ENCODE measurements around the gene OVAAL. TPM values are rescaled to one million over a fixed set of nuclear protein-coding genes. Genes with fewer than 3 reads are reported as not detected.

The OVAAL gene
- total RNA-seq, 2 donors from 2014 or later = 0.62 TPM; not detected in 1

DNA sequence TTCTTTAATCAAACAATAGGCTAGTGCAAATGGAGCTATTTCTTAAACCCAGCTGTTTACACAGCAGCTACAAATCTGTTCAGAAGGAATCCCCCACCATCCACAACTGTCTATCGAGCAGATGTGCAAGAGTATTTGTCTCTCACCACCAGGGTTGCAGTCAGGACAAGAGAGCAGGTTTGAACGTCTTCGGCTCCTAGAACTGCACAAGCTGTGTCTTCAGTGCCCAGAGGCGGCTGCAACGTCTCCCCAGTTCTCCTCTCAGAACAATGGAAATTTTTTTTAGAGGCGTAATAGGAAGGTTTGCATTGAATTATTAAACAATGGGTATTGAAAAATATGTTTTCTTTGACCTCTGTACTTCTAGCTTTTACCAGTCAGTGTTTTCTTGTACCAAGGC is 7.3 kb downstream of the OVAAL start:
- Histone ChIP-seq H3K36me3 (no peaks in the 10 kb centered on the region), H3K9me3 (no peaks in the 10 kb centered on the region), H3K27ac (no peak overlapping the region), H3K27me3 (replicated peaks; ENCODE audit: insufficient read depth) (no peaks in the 10 kb centered on the region), H3K4me3 (no peak overlapping the region), H3K4me1 (replicated peaks) (no peaks in the 10 kb centered on the region)
- DNase-seq (ENCODE audit: low spot score) = no peak
- intact Hi-C loops (cut with DNase I) = no loop called here
- 70% methylated on average over 6 of the region's 6 CpGs for WGBS
- TF ChIP-seq, protein P1, sequence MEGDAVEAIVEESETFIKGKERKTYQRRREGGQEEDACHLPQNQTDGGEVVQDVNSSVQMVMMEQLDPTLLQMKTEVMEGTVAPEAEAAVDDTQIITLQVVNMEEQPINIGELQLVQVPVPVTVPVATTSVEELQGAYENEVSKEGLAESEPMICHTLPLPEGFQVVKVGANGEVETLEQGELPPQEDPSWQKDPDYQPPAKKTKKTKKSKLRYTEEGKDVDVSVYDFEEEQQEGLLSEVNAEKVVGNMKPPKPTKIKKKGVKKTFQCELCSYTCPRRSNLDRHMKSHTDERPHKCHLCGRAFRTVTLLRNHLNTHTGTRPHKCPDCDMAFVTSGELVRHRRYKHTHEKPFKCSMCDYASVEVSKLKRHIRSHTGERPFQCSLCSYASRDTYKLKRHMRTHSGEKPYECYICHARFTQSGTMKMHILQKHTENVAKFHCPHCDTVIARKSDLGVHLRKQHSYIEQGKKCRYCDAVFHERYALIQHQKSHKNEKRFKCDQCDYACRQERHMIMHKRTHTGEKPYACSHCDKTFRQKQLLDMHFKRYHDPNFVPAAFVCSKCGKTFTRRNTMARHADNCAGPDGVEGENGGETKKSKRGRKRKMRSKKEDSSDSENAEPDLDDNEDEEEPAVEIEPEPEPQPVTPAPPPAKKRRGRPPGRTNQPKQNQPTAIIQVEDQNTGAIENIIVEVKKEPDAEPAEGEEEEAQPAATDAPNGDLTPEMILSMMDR (IDR thresholded peaks at IDR 0.05) = no peak
- TF ChIP-seq POLR2AphosphoS5 (IDR thresholded peaks at IDR 0.05) (no peak), POLR2A (IDR thresholded peaks at IDR 0.05) (no peak)

DNA sequence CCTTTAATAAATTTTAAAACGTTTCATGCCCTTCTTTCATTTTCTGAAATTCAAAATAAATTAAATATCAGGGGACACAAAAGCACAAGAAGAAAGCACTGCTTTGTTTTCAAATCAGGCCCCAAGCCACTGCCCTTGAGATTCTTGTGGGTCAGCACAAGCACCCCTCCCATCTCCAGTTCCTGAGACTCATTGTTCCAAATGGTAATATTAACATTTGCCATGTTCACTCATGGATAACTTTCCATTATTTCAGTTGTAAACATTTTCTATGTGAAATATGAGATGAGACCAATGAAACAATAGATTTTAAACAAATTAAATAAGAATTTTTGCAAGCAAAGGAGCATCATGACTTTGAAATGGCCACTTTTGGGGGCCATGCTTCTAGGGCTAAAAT is 7.7 kb downstream of the OVAAL start:
- TF ChIP-seq, protein P1 (IDR thresholded peaks at IDR 0.05) = no peak
- TF ChIP-seq POLR2AphosphoS5 (IDR thresholded peaks at IDR 0.05) (no peak), POLR2A (IDR thresholded peaks at IDR 0.05) (no peak)
- intact Hi-C loops (cut with DNase I) = no loop called here
- H3K9me3 ChIP-seq = no peaks in the 10 kb centered on the region
- no peak for DNase-seq (ENCODE audit: low spot score)
- H3K27ac ChIP-seq = no peak overlapping the region
- H3K4me1 ChIP-seq (replicated peaks) = no peaks in the 10 kb centered on the region
- H3K27me3 ChIP-seq (replicated peaks; ENCODE audit: insufficient read depth) = no peaks in the 10 kb centered on the region
- H3K4me3 ChIP-seq = no peak overlapping the region
- 49% methylated on average over 1 of the region's 1 CpG for WGBS
- H3K36me3 ChIP-seq = no peaks in the 10 kb centered on the region

- H3K36me3 ChIP-seq = no peaks in the 10 kb centered on the region
- intact Hi-C loops (cut with DNase I) = no loop called here
- DNase-seq (ENCODE audit: low spot score) = no peak
- H3K4me1 ChIP-seq (replicated peaks) = no peaks in the 10 kb centered on the region
- no peak overlapping the region for H3K4me3 ChIP-seq
- no peaks in the 10 kb centered on the region for H3K27me3 ChIP-seq (replicated peaks; ENCODE audit: insufficient read depth)
- TF ChIP-seq, protein P1 (IDR thresholded peaks at IDR 0.05) = no peak
- TF ChIP-seq POLR2A (IDR thresholded peaks at IDR 0.05) (no peak), POLR2AphosphoS5 (IDR thresholded peaks at IDR 0.05) (no peak)
- no peaks in the 10 kb centered on the region for H3K9me3 ChIP-seq
- H3K27ac ChIP-seq = no peak overlapping the region
- WGBS = 93% methylated on average over 9 of the region's 9 CpGs
These were observed 8.9 kb downstream of the OVAAL start for GRCh38 chr1:180567654-180568053.

- WGBS = 92% methylated on average over 2 of the region's 2 CpGs
- Histone ChIP-seq H3K4me1 (replicated peaks) (no peaks in the 10 kb centered on the region), H3K9me3 (no peaks in the 10 kb centered on the region), H3K27me3 (replicated peaks; ENCODE audit: insufficient read depth) (no peaks in the 10 kb centered on the region), H3K36me3 (no peaks in the 10 kb centered on the region), H3K4me3 (no peak overlapping the region), H3K27ac (no peak overlapping the region)
- DNase-seq (ENCODE audit: low spot score) = no peak
- no peak for TF ChIP-seq POLR2AphosphoS5 (IDR thresholded peaks at IDR 0.05)
- TF ChIP-seq, protein P1 (IDR thresholded peaks at IDR 0.05) = no peak
- TF ChIP-seq POLR2A (IDR thresholded peaks at IDR 0.05) = no peak
- intact Hi-C loops (cut with DNase I) = no loop called here
These were observed 9.4 kb downstream of the OVAAL start for GRCh38 chr1:180568184-180568583.

- intact Hi-C loops (cut with DNase I) = no loop called here
- 88% methylated on average over 5 of the region's 5 CpGs for WGBS
- no peak for TF ChIP-seq POLR2AphosphoS5 (IDR thresholded peaks at IDR 0.05)
- TF ChIP-seq, protein P1 (IDR thresholded peaks at IDR 0.05) = no peak
- no peak for TF ChIP-seq POLR2A (IDR thresholded peaks at IDR 0.05)
- Histone ChIP-seq H3K27me3 (replicated peaks; ENCODE audit: insufficient read depth) (no peaks in the 10 kb centered on the region), H3K4me3 (no peak overlapping the region), H3K9me3 (no peaks in the 10 kb centered on the region), H3K4me1 (replicated peaks) (no peaks in the 10 kb centered on the region), H3K36me3 (no peaks in the 10 kb centered on the region), H3K27ac (no peak overlapping the region)
- DNase-seq (ENCODE audit: low spot score) = no peak
These were observed 12.5 kb downstream of the OVAAL start for GRCh38 chr1:180571060-180571831.
